NK-92 (cell line): ENCODE measurements around the gene FGF1.

Experiments used
- DNase-seq: peaks from one replicate; lab custom pipeline; 2025; ENCODE audit not compliant: unreplicated experiment; lab: John Stamatoyannopoulos, UW

The FGF1 gene

DNA sequence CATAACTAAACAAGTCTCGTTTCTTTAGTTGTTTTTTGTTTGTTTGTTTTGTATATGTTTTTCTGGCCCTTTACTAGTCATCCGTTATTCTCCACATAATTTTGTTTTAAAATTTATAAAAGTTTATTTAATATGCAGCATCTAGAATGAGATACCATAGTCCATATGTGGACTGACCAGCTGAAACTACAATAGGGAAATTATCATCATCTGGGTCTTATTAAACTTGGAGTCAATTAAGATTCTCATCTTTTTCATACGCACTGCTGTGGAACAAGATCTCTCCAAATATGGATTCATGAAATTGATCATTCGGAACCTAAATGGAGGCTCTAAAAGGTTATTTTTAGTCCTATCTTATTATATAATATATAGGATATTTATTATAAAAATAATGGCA is 99.3 kb downstream of the FGF1 start:
- DNase-seq, result no peak

DNA sequence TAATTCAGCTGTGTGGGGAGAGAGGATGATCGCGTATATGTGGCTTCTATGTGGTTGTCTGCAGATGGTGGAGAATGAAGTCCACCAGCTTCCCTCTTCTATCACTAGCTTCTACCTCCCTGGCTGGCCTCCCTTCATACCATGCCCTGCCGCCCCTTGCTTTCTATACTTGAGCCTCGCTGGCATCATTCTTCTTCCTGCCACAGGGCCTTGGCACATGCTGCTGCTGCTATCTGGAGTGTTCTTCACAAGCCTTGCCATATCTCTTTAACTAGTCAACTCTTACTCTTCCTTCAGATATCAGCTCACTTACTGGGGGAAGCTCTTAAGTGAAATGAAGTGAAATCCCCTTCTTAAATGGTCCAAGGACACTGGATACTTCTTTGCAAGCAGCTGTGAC is 100.4 kb downstream of the FGF1 start:
- no peak for DNase-seq

- DNase-seq, result no peak
These were observed 101.0 kb downstream of the FGF1 start for GRCh38 chr5:142584891-142585290.

DNA sequence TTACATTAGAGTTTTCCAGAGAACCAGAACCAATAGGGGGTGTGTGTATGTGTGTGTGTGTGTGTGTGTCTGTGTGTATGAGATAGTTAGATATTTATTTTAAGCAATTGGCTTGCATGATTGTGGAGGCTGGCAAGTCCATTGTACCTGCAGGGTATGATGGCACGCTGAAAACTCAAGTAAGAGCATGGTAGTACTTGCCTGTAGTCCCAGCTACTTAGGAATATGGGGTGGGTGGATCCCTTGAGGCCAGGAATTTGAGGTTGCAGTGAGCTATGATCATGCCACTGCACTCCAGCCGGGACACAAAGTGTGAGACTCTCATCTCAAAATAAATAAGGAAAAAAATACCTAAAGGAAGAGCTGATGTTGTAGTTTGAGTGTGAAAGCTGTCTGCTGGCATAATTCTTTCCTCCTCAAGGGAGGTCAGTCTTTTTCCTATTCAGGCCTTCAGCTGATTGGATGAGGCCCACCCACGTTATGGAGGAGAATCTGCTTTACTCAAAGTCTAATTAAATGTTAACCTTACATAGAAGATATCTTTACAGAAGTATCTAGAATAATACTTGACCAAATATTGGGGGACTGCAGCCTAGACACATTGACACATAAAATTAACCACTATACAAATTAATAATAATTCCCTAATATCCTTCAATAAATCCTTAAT is 107.6 kb downstream of the FGF1 start:
- no peak for DNase-seq

DNA sequence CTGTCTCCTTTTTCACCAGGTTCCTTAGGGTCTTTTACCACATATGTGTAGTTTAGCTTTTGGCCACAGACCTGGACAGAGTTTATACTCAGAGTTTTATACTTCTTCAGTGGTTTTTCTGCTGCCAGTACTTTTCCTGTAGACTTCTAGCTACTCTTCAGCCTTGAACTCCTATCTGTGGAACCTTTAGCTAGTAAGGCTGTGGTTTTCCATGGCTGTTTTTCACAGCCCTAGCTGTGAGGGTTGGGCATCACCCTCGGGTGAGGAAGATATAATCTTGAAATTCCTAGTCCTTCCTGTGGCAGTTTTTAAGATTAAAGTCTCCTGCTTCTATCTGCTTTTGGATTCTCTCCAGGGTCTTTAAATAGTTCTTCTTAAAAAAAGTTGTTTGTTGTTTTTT is 109.1 kb downstream of the FGF1 start:
- no peak for DNase-seq

GRCh38 chr5:142576303-142576702 is 109.6 kb downstream of the FGF1 start:
- DNase-seq, result no peak

- no peak for DNase-seq
These were observed 113.9 kb downstream of the FGF1 start for GRCh38 chr5:142572006-142572405.

DNA sequence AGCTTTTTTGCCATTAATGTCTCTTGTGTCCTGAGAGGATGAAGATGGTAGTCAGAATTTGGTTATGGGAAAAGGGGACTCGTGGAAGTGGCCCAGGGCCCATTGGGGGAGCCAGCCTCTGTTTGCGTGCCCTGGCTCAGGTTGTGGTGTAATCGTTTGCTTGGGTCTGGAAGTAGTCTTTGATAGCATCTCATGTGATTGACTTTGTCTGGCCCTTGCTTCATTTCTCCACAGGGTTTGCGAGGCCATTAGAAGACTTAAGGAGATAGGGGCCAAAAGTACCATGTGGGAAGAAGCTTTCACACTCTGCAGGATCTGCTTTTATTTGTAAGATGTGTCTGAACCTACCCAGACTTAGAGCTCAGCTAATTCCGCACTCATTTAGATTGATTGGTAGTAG is 114.5 kb downstream of the FGF1 start:
- DNase-seq, result no peak

- no peak for DNase-seq
These were observed 116.0 kb downstream of the FGF1 start for GRCh38 chr5:142569905-142570304.

GRCh38 chr5:142568996-142569335 is 116.9 kb downstream of the FGF1 start:
- DNase-seq, result no peak

DNA sequence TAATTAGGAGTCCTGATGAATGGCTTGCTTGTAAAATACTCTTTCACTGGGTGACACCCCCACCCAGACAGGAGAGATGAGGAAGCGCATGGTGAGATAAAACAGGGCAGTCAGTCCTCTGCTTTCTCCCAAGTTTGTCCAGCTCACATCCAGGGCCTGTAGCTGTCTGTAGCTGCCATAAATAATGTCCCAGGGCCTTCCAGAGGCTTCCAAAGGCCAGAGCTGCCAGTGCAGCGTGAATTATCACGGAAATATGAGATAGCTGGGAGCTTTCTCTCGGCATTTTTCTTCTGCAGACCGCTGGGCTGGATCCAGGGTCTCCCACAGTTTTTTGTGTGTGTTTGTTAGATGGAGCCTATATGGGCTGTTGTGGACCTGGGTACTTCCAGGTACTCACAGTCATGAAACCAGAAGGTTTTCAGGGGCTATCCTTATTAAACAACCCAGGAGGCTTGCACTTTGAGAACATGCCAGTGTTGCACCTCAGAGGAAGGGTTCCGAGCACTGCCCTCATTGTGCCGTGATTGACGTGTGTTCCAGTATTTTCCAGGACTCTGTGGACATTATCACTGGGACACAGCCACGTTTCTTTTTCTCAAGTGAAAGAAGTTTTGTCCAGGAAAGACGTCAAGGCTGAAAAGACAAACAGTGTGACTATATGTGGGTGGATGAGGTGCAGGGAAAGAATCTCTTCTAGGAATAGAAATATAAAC is 117.5 kb downstream of the FGF1 start:
- no peak for DNase-seq

DNA sequence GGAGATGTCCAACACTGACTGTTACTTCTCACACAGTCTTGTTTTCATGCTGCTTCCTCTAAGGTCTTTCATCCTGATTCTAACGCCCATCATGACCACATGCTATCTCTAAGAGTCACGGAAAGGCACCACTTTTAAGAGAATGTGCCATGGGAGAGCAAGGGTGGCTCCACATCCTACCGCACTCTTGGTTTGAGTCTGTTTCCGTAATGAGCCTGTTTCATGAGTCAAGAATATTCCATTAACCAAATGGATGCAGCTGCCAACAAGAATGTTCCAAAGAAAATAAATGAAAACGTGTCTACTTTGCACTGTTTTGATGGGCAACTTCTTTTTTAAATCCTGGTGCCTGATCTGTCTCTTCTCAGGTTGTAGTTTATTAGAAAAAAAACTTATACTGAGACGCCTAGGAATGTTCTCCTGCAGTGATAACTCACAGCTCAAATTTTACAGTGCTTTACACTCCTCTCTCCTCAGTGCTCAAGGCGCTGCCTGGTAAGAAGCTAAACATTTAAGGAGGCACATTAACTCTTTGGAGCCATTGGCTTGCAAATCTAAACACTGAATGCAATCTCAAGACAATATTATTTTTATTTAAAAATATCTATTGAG is 124.3 kb downstream of the FGF1 start:
- DNase-seq, result no peak

DNA sequence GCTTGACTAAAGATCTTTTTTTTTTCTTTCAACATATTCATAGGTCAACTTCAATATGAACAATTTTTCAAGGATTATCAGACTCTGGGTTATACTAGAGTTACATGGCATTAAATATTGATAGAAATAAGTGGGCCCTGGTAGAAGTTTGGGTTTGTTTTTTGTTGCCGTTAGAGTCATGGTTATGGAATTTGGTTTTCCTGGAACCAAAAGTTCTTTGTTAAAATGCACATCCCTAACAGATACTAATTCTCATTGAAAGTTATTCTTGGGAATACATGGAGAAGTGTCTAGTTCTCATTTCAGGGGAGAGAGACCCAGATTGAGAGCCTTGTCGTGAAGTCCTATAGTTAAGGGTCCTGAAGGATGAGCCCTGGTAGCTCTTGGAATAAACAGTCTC is 124.9 kb downstream of the FGF1 start:
- DNase-seq, result no peak

DNA sequence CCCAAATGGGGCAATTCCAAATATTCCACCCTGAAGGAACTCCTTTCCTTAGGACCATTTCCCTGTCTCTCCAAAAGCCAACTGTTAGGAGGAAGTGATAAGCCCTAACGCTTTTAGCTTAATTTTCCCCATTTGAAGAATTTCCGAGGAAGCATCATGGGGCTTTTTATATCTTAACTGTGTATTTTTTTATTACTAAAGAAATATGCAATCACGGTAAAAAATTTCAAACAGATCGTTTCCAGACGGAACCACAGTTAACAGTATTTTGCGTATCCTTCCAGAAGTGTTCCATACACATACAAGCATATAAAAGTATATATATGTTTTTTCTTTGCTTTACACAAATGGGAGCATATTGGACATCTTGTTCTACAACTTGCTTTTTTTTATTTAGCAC is 133.8 kb downstream of the FGF1 start:
- DNase-seq, result no peak

DNA sequence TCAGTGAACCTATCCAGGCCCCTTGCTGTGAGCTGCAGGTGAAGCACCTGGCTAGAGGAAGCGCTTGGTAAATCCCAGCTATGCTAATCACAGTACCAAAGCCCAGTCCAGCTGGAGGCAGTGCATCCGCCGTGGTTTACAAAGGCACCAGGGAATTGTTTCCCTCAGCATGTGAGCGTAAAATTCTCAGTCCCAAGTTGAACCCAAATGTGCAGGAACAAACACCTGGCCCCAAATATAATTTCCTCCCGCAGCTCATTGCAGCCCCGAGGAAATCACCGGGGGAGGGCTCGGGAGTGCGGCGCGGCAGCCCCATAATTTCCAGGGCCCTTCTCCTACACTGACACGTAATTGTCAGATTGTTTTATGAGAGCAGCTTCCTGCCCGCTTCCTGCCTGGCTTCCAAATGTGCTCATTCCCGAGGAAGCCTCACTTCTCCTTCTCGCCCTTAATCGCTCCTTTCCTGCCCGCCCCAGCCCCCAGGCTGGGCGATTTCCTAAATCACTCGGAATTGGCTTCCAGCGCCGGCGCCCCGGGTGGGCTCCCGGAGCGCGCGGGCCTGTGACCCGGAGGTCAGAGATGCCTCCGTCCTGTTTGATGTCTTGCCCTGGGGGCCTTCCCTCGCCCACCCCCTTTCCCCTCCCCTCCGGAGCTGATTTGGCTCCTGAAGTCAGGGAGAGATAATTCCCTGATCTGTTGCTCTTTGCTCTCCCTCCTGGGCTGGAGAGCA is 134.4 kb downstream of the FGF1 start:
- DNase-seq, result no peak

DNA sequence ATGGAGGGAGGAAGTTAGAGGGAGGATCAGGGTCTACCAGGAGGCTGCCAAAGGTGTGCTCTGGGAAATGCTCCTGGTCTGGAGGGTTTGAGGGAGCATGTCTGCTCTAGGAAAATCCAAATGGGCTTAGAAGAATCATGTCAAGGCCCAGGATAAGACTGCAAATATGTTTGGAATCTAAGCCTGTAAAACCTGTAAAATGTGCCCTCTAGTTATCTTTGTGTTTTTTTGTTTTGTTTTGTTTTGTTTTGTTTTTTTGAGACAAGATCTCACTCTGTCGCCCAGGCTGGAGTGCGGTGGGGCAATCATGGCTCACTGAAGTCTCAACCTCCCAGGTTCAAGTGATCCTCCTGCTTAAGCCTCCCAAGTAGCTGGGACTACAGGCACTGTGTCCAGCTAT is 135.4 kb downstream of the FGF1 start:
- DNase-seq, result no peak

- no peak for DNase-seq
These were observed 136.1 kb downstream of the FGF1 start for GRCh38 chr5:142549834-142550233.

DNA sequence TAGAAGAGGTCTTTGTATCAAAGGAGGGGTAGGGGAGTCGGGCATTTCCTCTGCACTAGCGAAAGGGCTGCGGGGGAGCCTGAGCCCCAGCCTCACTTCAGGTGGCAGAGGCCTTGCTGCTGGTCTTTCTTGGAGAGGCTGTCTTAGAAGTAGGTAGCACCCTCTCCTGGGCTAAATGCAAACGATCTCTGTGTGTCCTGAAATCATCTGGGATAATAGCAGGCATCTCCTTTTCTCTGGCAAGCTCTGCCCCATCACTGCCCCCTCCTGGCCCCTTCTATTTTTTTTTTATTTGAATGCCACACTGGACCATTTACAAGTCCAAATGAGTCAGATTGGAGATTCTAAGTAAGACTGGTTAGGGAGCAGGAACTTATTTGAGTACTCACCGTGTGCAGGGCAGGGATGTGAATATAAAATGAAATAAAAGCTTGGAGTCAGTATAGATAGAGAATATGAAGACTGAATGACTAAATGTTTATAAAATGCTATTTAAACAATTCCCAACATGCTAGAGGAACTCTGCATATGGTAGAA is 137.1 kb downstream of the FGF1 start:
- DNase-seq, result no peak

GRCh38 chr5:142547445-142548380 is 138.2 kb downstream of the FGF1 start:
- no peak for DNase-seq

- DNase-seq, result no peak
These were observed 140.1 kb downstream of the FGF1 start for GRCh38 chr5:142545650-142546322.
